ENCODE measurements around the gene GDF7.

Gene GDF7

GRCh38 chr2:20666304-20667150 lies at the start of gene GDF7:
Gene GDF7 (plus strand): TSS chr2:20667144. CDS start chr2:20667240, 96 bp downstream.
- no peak for DNase-seq

GRCh38 chr2:20617892-20618467 lies 49.0 kb upstream of the GDF7 start:
- DNase-seq: peak; percentile 13

- DNase-seq: no peak
These were observed 48.5 kb upstream of the GDF7 start for GRCh38 chr2:20618468-20618885.

GRCh38 chr2:20618886-20619521 lies 47.9 kb upstream of the GDF7 start:
- DNase-seq: no peak

GRCh38 chr2:20619624-20620024 lies 47.3 kb upstream of the GDF7 start:
- DNase-seq: no peak

- no peak for DNase-seq
These were observed 46.7 kb upstream of the GDF7 start for GRCh38 chr2:20620271-20620681.

- DNase-seq: no peak
These were observed 46.1 kb upstream of the GDF7 start for GRCh38 chr2:20620696-20621365.

- no peak for DNase-seq
These were observed 45.3 kb upstream of the GDF7 start for GRCh38 chr2:20621366-20622295.

GRCh38 chr2:20622296-20622686 lies 44.7 kb upstream of the GDF7 start:
- DNase-seq: no peak

GRCh38 chr2:20622731-20623130 lies 44.2 kb upstream of the GDF7 start:
- DNase-seq: no peak

- DNase-seq: no peak
These were observed 43.7 kb upstream of the GDF7 start for GRCh38 chr2:20623241-20623640.

GRCh38 chr2:20623741-20624155 lies 43.2 kb upstream of the GDF7 start:
- no peak for DNase-seq

- no peak for DNase-seq
These were observed 42.6 kb upstream of the GDF7 start for GRCh38 chr2:20624156-20624883.

- DNase-seq: no peak
These were observed 42.0 kb upstream of the GDF7 start for GRCh38 chr2:20624884-20625485.

- DNase-seq: no peak
These were observed 41.2 kb upstream of the GDF7 start for GRCh38 chr2:20625491-20626391.

- DNase-seq: no peak
These were observed 40.6 kb upstream of the GDF7 start for GRCh38 chr2:20626392-20626697.

GRCh38 chr2:20626698-20627513 lies 40.0 kb upstream of the GDF7 start:
- no peak for DNase-seq

- DNase-seq: no peak
These were observed 39.1 kb upstream of the GDF7 start for GRCh38 chr2:20627712-20628380.

- DNase-seq: no peak
These were observed 37.8 kb upstream of the GDF7 start for GRCh38 chr2:20629181-20629580.

All from DMS 273 treated with DMSO at 0.1 percent for 48 hours (cell line).